A549 (cell line): Measurements from ENCODE around the gene TET2.

Source experiments
- CTCF ChIP-seq: fragments of >200 bp; sonication (Bioruptor Twin); formaldehyde crosslinking; IDR thresholded peaks from 3 replicates; pipeline ENCODE4 v1.5.1; 2016
- E2F6 ChIP-seq: IDR thresholded peaks from 2 replicates; pipeline ENCODE4 v1.6.1; 2012; ENCODE audit warnings: low read depth, borderline replicate concordance
- ELK1 ChIP-seq: fragments of 150-350 bp; IDR thresholded peaks from 2 replicates; pipeline ENCODE4 v1.6.1; 2014; ENCODE audit warnings: low read depth, mild to moderate bottlenecking, low read length
- HDAC2 ChIP-seq: fragments of 200-600 bp; sonication (generic); IDR thresholded peaks from 2 replicates; pipeline ENCODE4 v1.6.1; 2016
- HES2 ChIP-seq: fragments of >200 bp; sonication (Bioruptor Twin); formaldehyde crosslinking; IDR thresholded peaks from 2 replicates; pipeline ENCODE4 v1.6.1; 2016
- MAX ChIP-seq: IDR thresholded peaks from 2 replicates; pipeline ENCODE4 v1.6.1; 2012
- NR3C1 ChIP-seq: fragments of >200 bp; sonication (Bioruptor Twin); formaldehyde crosslinking; IDR thresholded peaks from 3 replicates; pipeline ENCODE4 v1.6.1; 2017
- RCOR1 ChIP-seq: fragments of 150-350 bp; IDR thresholded peaks from 2 replicates; pipeline ENCODE4 v1.6.1; 2014; ENCODE audit warnings: antibody characterized with exemption, low read length, low read depth
- RFX5 ChIP-seq: fragments of 450-650 bp; IDR thresholded peaks from 2 replicates; pipeline ENCODE4 v1.7.1; 2014; ENCODE audit warnings: antibody characterized with exemption, mild to moderate bottlenecking, moderate library complexity
- RNF2 ChIP-seq: fragments of 200-600 bp; sonication (generic); IDR thresholded peaks from 2 replicates; pipeline ENCODE4 v1.6.1; 2016; ENCODE audit warnings: low read depth, mild to moderate bottlenecking, antibody characterized with exemption, moderate library complexity, borderline replicate concordance
- ZC3H11A ChIP-seq: fragments of 450-650 bp; IDR thresholded peaks from 2 replicates; pipeline ENCODE4 v1.6.1; 2014; ENCODE audit warnings: antibody characterized with exemption, mild to moderate bottlenecking
- ZNF302 ChIP-seq: fragments of 250-450 bp; sonication (Bioruptor Pico); IDR thresholded peaks from 2 replicates; pipeline ENCODE4 v1.9.0; 2021; ENCODE audit warnings: inconsistent platforms, mild to moderate bottlenecking, moderate library complexity

GRCh38 chr4:105198541-105198940 is 51.9 kb downstream of the TET2 start:
- TF ChIP-seq E2F6: no peak
- no peak for TF ChIP-seq CTCF
- no peak for TF ChIP-seq RFX5
- TF ChIP-seq RCOR1: no peak
- TF ChIP-seq RNF2: no peak
- TF ChIP-seq ZC3H11A: no peak
- no peak for TF ChIP-seq HDAC2
- no peak for TF ChIP-seq ELK1
- no peak for TF ChIP-seq ZNF302 (CRISPR knock-in tag)
- TF ChIP-seq MAX: no peak
- TF ChIP-seq NR3C1: no peak
- TF ChIP-seq HES2: no peak
